GM19324 (cell line): ENCODE results near the gene KDM2A.
"Not testable (repeated sequence)": the region's sequence is repeated elsewhere in the genome, so short reads cannot be mapped to it uniquely, and the experiment has no call there.

Experiments
- ATAC-seq: cut with Tn5 transposase; IDR thresholded peaks from one replicate; pipeline ENCODE4 v1.9.1; 2021; ENCODE audit warnings: mild to moderate bottlenecking, moderate library complexity; ENCODE audit not compliant: unreplicated experiment, low FRiP score

The KDM2A gene

DNA sequence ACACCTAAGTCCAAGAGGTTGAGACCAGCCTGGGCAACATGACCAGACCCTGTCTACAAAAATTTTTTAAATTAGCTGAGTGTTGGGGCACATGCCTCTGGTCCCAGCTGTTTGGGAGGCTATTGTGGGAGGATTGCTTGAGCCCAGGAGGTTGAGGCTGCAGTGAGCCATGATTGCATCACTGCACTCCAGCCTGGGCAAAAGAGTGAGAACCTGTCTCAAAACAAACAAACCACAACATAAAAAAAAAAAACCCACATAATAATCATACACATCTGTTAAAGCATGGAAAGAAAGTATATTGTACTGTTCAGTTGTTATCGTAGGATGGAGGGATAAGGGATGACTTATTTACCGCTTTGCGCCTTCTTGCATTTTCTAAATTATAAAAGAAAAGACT lies 111.3 kb downstream of the KDM2A start:
- no peak for ATAC-seq

DNA sequence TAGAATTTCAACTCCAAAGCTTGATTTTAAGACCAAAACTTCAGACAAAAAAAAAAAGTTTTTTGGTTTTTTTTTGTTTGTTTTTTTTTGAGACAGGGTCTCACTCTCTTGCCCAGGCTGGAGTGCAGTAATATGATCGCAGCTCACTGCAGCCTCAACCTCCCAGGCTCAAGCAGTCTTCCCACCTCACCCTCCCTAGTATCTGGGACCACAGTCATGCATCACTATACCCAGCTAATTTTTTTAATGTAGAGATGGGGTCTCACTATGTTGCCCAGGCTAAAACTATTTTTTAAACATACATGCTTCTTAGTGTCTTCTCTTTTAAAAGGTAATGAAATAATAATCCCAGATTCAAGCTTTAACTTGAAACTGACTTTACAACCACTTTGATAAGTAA lies 111.8 kb downstream of the KDM2A start:
- no peak for ATAC-seq

DNA sequence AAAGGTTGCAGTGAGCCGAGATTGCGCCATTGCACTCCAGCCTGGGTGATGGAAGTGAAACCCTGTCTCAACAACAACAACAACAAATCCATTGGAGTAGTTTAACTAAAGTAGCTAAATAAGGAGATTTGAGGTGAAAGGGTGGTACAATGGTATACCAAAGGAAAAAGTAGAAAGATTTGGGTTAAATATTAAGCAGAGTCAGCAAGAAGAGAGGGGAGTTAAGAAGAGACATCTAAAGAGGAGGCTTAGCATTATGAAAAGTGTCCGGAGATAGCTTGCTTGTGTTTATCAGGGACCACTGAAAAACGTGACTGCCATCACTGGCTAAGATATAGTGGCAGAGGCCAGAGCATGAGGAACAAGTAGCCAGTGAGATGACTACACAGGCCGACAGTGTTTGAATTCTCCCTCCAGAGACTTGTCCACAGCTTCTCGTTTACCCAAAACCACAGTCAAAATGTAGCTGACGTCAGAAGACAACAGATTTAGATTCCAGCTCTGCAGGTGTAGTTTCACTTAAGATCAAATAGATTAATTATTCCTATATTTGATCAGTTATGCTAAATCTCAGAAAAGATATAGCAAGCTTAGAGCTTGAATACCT lies 114.6 kb downstream of the KDM2A start:
- ATAC-seq: no peak

DNA sequence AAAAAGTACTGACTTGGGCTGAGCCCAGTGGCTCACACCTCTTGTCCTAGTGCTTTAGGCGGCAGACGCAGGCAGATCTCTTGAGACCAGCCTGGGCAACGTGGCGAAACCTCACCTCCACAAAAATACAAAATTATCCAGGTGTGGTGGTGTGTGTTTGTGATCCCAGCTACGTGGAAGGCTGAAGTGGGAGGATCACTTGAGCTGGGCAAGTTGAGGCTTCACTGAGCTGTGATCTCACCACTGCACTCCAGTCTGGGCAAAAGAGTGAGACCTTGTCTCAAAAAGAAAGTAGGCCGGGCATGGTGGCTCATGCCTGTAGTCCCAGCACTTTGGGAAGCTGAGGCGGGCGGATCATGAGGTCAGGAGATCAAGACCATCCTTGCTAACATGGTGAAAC lies 115.5 kb downstream of the KDM2A start:
- not testable (repeated sequence) for ATAC-seq

DNA sequence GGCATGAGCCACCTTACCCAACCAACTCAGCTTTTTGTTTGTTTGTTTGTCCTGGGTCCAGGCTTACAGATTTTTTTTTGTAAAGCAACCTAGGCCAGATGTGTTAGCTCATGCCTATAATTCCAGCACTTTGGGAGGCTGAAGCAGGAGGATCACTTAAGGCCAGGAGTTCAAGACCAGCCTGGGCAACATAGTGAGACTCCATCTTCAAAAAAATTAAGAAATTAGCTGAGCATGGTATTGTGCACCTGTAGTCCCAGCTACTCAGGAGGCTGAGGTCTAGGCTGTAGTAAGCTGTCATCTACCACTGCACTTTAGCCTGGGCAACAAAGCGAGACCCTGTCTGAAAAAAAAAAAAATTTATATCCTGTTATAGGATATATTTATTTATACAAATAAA lies 118.5 kb downstream of the KDM2A start:
- ATAC-seq: no peak

DNA sequence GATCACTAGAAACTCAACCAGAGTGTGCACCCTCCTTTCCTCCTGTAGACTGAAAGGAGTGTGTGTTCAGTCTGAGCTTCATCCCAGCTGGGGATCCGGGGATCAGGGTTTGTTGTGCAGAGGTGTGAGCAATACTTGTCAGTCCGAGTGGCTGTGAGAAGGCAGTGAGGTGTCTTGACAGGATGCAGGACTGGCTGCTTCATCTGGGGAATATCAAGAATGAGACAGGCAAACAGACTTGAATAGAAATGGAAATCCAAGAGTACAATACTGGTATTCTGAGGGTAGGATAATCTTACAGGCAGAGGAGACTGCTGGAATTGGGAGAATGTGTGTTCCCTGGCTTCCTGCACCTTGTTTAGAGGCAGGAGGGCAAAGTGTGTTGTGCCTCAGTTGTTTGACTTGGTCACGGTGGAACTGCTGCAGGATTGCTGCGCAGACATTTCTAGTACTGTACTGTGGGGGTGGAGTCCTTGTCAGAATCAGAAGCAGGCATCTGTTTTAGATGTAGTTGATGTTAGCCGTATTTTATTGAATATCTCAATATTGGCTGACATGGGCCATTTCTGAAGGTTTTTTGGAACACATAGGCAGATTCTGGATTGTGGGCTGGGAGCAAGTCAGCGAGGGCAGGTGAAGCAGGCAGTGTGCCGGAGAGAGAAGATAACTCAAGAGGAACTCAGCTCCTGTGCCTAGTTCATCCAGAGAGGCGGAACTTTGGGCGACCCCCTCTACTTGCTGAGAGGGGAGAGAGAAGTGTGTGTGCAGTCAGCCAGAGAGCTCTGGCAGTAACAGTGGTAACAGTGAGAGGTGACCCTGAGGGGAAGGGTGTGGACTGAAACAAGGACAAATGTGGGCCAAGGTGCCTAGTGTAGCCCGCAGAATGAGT lies 120.1 kb downstream of the KDM2A start:
- ATAC-seq: no peak

DNA sequence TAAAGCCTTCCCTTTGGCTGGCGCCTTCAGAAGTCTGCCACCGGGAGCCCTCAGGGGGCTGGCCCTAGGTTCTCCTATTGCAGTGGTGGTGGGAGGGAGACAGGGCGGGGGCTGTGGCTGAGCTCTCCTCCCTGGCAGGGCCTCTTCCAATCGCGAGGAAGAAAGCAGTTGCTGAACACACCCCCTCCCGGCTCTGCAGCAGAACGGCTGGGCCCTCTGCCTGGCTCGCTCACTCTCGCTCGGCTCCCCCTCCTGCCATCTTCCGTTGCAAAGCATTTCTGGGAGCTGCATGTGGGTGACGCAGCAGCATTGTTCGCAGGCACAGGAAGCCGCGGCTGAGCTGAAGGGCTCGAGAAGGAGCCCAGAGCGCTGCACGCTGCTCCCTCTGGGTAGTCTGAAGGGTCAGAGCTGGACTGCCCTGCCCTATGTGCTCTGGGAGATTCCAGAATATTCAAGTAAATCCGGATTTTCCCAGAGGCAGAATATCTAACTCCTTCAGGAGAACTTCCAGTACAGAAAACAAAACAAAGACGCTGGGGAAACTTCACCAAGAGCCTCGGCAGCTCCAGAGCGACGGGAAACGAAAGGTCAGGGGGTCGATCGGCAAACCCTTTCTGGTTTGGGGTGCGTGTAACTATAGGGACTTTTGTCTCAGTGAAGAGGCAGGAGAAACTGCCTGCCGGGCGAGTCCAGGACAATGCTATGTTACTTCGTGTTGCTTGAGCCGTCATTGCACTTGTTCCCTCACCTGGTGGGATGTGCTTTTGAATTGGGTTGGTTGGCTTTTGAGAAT lies 120.9 kb downstream of the KDM2A start:
- ATAC-seq: peak; percentile 86

DNA sequence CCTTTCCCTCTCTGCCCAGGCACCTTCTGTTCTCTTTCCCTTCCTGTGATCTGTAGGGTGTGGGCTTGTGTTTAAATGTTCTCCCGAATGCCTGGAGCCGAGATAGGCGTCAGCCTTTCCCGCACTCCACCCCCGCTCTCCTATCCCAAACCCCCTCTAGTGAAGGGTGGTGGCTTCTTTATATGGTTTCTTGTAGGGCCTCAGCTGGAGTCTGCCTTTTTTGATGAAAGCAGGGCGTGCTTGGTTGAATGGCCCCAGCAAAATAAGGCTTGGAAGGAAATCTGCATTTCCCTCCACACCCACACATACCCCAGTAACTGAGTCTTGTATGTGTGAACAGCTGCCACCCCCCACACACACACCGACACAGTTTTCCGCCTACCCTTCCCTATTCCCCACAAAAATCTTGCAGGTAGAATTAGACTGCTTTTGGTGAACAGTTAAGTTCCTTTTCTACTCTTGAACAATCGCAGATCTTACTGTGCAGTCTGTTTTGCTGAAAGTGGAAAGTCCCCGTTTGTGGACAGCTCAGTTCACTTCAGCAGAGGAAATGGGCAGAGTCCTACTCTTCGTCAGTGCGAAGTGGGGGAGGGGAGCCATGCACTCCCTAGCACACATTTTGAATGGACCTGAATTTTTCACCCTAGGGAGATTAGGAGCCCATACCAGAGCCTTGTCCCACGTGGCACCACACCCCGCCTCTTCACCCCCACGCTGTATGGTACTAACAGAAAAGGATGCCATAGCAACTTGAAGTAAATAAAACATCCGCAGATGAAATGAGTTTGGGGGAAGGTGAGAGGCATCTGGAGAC lies 121.7 kb downstream of the KDM2A start:
- ATAC-seq: peak; percentile 25

DNA sequence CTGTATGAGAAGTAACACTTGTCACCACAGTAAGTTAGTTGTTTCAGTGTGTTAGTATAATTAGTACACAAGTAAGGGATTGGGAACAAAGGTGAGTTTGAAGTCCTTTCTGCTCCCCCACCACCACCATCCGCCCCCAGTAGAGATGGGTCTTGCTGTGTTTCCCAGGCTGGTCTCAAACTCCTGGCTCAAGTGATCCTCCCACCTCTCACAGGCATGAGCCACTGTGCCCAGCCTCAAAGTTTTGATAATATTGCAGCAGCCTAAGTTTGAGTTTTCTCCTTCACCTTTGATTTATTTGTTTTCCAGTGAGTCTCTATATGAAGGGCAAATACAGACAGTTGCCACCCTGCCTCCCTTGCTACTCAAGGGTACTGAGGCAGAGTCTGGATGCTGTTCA lies 123.5 kb downstream of the KDM2A start:
- ATAC-seq: no peak

DNA sequence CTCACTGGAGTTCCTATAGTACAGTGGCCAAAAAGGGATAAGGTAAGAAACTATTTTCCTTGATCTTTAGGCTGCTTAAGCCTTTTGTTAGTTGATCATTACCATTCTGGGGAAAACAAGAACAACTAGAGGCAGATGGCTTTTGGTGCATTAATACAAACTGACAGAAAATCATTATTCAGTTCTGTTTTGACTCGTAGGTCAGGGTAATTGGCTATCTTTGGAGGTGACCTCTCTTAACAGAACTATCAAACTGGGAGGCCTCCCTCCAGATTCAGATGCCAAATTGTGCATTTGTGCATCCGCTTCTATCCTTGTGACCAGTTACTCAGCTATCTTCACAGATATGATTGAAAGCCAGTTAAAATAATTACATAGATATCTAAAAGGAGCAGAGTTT lies 124.0 kb downstream of the KDM2A start:
- no peak for ATAC-seq

DNA sequence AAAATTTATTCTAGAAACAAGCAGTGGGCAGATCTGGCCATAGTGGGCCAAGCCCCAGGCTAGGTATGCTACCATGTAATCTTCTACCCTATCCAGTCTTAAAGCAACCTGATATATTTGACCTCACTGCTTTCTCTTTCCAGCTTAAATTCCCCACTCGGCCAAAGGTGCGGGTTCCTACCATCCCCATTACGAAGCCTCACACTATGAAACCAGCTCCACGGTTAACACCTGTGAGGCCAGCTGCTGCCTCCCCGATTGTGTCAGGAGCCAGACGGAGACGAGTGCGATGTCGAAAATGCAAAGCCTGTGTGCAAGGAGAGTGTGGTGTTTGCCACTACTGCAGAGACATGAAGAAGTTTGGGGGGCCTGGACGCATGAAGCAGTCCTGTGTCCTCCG lies 126.0 kb downstream of the KDM2A start:
- ATAC-seq: no peak

DNA sequence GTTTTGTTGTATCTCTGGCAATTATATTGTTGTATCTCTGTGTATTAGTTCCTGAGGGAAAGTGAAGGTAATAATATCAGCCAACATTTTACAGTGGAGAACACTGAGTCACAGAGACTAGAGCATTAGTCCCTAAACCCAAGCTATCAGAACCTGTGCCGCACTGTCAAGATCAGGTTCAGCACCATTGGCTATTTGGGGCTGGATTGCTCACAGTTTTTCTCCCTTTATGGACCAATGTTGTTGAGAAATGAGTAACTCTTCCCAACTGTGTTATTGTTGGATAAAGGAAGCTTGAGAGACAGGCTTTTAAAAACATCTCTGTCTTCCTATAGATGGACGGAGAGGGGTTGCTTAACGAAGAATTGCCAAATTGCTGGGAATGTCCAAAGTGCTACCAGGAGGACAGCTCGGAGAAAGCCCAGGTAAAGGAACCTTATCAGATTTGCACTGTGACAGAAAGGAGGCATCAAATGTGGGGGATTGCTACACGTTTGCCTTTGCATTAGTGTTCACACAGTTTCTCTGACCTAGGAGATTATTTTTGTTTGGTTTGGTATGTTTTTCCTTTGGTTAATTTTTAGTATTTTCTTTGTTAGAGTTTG lies 129.0 kb downstream of the KDM2A start:
- ATAC-seq: no peak

DNA sequence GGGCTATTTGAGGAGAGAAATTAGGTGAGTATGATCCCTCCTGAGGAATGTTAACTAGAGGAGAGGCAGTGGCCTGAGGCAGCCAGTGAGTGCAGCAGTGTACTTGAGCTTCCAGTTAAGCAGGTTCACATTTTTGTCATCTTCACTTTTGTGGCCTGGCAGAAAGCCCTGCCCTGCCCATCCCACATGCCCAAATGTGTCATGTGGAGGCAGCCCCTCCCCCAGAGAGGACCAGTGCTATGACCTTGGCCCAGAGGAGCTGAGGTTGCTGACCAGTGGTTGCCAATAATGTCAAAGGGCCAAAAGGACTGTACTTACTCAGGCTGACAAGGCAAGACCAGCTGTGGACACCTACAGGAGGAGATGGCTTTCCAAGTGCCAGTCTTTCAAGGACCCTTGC lies 129.6 kb downstream of the KDM2A start:
- ATAC-seq: no peak

DNA sequence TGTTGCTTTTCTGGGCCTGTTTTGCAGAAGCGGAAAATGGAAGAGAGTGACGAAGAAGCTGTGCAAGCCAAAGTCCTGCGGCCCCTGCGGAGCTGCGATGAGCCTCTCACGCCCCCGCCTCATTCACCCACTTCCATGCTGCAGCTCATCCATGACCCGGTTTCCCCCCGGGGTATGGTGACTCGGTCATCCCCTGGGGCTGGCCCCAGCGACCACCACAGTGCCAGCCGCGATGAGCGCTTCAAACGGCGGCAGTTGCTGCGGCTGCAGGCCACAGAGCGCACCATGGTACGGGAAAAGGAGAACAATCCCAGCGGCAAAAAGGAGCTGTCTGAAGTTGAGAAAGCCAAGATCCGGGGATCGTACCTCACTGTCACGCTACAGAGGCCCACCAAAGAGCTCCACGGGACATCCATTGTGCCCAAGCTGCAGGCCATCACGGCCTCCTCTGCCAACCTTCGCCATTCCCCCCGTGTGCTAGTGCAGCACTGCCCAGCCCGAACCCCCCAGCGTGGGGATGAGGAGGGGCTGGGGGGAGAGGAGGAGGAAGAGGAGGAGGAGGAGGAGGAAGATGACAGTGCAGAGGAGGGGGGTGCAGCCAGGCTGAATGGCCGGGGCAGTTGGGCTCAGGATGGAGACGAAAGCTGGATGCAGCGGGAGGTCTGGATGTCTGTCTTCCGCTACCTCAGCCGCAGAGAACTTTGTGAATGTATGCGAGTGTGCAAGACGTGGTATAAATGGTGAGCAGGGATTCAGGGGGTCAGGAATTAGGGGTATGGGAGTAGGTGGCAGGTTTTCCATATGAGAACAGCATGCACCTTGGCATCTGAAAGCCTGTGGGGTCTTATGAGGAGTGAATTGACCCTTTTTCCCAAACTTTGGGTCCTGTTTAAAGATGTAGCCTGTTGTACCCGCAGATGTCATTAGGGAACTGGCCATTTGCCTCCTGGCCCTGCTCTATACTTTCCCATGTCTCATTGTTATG lies 131.3 kb downstream of the KDM2A start:
- ATAC-seq: no peak

DNA sequence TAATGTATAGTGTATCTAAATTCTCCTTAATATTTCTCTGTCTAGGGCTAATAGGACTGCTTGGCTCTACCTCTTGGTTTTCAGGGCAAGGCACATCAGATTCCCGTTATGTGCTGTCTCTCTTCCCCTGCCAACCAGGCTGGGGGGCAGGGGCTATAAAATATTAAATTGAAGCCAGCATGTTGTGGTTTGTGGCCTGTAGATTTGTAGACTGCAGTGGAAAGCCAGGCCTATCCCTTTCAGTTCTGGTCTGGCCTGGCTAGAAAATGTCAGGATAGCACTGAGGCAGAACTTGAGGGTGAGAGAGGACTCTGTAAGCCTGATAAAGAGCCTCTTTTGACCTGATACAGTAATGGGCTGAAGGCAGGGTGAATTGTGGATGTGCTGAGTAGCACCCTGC lies 132.8 kb downstream of the KDM2A start:
- no peak for ATAC-seq

DNA sequence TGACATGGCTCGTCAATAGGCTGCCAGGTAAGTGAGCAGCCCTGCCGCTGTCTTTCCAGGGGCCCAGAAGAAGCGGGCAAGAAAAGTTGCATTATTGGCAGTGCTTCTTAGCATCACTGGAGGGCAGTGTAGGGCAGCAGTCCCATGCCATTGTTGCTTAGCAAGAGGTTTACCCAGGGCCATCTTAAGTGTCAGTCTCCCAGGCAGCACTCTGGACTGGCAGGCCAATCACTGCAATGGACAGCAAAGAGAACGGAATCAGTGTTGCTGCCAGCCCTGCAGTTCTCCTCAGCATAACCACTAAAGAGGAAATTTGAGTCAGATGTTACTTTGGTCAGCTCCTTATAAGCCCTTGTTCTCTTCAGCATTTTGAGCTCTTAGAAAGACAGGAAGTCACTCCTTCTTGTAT lies 133.8 kb downstream of the KDM2A start:
- ATAC-seq: no peak

DNA sequence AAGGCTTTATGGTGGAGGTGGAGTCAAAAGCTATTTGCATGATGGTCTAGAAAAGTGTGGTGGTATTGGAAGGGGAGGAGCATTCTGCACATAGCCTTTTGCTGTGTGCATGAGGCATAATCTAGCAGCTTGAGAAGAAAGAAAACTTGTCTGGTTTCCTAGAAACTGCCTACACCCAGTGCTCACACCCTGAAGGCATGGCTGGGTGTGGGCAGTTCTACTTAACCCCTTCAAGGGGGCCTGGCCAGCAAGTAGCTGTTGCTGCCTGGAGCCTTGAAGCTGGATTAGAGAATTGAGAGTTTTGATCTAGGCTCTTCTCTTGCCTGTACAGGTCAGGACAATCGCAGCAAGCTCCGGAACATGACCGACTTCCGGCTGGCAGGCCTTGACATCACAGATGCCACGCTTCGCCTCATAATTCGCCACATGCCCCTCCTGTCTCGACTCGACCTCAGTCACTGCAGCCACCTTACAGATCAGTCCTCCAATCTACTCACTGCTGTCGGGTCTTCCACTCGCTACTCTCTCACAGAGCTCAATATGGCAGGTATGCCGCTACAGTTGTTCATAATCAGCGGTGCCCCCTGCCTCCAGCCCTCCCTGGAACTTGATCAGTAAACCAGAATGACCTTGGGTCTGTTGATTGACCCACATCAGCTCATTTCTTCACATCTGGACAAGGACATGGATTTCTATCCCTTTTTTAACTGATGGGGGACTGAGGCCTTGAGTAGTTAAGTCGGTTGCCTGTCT lies 135.0 kb downstream of the KDM2A start:
- ATAC-seq: no peak

DNA sequence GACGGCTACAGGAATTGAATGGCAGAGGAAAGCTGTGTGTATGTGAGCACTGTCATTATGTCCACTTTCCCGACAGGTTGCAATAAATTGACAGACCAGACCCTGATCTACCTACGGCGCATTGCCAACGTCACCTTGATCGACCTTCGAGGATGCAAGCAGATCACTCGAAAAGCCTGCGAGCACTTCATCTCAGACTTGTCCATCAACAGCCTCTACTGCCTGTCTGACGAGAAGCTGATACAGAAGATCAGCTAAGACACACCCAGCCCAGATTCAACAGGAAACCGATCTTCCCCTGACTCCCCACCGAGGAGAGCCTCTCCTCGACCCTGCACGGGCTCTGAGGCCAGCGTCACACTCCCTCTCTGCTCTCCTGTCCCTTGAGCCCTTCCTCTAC lies 135.7 kb downstream of the KDM2A start:
- no peak for ATAC-seq
